GM23338 (cell line): Measurements from ENCODE around the gene RAB31.

Experiments used
- POLR2AphosphoS5 ChIP-seq: IDR thresholded peaks from 2 replicates; pipeline ENCODE4 v1.6.1; 2016; ENCODE audit warnings: antibody characterized with exemption, low read depth
- TF ChIP-seq, protein P1 (sequence below), 2 experiments: fragments of 200-600 bp in 1 of 2; sonication (generic) in 1 of 2; conservative IDR thresholded peaks; 2 replicates each; pipeline versions ENCODE4 v1.5.1 to v1.6.1; 2016 to 2017; ENCODE audit warnings: antibody characterized with exemption in 2 of 2, low read depth in 2 of 2, mild to moderate bottlenecking in 2 of 2, moderate library complexity in 1 of 2
- TF ChIP-seq, protein P2 (sequence below): IDR thresholded peaks from one replicate; pipeline ENCODE4 v1.6.1; 2018; ENCODE audit warnings: antibody characterized with exemption; ENCODE audit not compliant: unreplicated experiment

GRCh38 chr18:9683418-9684396, 24.4 kb upstream of the RAB31 start:
- no peak for TF ChIP-seq POLR2AphosphoS5
- TF ChIP-seq, protein P1, sequence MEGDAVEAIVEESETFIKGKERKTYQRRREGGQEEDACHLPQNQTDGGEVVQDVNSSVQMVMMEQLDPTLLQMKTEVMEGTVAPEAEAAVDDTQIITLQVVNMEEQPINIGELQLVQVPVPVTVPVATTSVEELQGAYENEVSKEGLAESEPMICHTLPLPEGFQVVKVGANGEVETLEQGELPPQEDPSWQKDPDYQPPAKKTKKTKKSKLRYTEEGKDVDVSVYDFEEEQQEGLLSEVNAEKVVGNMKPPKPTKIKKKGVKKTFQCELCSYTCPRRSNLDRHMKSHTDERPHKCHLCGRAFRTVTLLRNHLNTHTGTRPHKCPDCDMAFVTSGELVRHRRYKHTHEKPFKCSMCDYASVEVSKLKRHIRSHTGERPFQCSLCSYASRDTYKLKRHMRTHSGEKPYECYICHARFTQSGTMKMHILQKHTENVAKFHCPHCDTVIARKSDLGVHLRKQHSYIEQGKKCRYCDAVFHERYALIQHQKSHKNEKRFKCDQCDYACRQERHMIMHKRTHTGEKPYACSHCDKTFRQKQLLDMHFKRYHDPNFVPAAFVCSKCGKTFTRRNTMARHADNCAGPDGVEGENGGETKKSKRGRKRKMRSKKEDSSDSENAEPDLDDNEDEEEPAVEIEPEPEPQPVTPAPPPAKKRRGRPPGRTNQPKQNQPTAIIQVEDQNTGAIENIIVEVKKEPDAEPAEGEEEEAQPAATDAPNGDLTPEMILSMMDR (conservative IDR thresholded peaks at IDR 0.05; ENCODE audit: low read depth in 2 of 2): peak; percentile 27 to 65; a peak in 3 of 4 replicates
- TF ChIP-seq, protein P2, sequence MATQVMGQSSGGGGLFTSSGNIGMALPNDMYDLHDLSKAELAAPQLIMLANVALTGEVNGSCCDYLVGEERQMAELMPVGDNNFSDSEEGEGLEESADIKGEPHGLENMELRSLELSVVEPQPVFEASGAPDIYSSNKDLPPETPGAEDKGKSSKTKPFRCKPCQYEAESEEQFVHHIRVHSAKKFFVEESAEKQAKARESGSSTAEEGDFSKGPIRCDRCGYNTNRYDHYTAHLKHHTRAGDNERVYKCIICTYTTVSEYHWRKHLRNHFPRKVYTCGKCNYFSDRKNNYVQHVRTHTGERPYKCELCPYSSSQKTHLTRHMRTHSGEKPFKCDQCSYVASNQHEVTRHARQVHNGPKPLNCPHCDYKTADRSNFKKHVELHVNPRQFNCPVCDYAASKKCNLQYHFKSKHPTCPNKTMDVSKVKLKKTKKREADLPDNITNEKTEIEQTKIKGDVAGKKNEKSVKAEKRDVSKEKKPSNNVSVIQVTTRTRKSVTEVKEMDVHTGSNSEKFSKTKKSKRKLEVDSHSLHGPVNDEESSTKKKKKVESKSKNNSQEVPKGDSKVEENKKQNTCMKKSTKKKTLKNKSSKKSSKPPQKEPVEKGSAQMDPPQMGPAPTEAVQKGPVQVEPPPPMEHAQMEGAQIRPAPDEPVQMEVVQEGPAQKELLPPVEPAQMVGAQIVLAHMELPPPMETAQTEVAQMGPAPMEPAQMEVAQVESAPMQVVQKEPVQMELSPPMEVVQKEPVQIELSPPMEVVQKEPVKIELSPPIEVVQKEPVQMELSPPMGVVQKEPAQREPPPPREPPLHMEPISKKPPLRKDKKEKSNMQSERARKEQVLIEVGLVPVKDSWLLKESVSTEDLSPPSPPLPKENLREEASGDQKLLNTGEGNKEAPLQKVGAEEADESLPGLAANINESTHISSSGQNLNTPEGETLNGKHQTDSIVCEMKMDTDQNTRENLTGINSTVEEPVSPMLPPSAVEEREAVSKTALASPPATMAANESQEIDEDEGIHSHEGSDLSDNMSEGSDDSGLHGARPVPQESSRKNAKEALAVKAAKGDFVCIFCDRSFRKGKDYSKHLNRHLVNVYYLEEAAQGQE: no peak
